SK-N-SH (cell line): Measurements from ENCODE around the gene KLK5. TPM values are rescaled to one million over a fixed set of nuclear protein-coding genes. Genes with fewer than 3 reads are reported as not detected.

ENCODE experiments used
- CTCF ChIA-PET: fragments of 300-600, 350-600 bp; formaldehyde crosslinking; extraction: SDS; loops from one replicate; lab custom pipeline; 2021; lab: Yijun Ruan, JAX
- POLR2A ChIA-PET: fragments of 350-600 bp; sonication (Branson Sonifier 250); formaldehyde crosslinking; extraction: SDS; loops from one replicate; lab custom pipeline; 2020; ENCODE audit warnings: antibody characterized with exemption, inconsistent platforms; lab: Yijun Ruan, JAX
- DNase-seq: peaks from one replicate; pipeline ENCODE4 v3.0.0; 2012
- H2AFZ ChIP-seq: fragments of 200-600 bp; sonication (generic); 2 replicates; pipeline ENCODE4 v1.8.1; 2016; ENCODE audit warnings: antibody characterized with exemption, mild to moderate bottlenecking, low read depth
- H3F3A ChIP-seq: fragments of 200-600 bp; sonication (generic); replicated peaks from 2 replicates; pipeline ENCODE3; 2016; ENCODE audit warnings: antibody characterized with exemption, mild to moderate bottlenecking; ENCODE audit not compliant: insufficient read depth
- H3K27ac ChIP-seq, 2 experiments: fragments of 200-500 bp in 1 of 2; fragments of 200-600 bp in 1 of 2; sonication (Bioruptor generic) in 1 of 2; sonication (generic), shearing (Covaris generic) in 1 of 2; 2 replicates each; pipeline versions ENCODE4 v1.5.1 to v1.6.1; 2014 to 2016; ENCODE audit warnings: low read depth in 2 of 2, inconsistent platforms in 1 of 2, low read length in 1 of 2, mild to moderate bottlenecking in 1 of 2, mixed read lengths in 1 of 2
- H3K27me3 ChIP-seq: fragments of 200-600 bp; sonication (generic), shearing (Covaris generic); 2 replicates; pipeline ENCODE4 v1.6.1; 2016; ENCODE audit warnings: mixed run types; ENCODE audit not compliant: insufficient read depth
- H3K36me3 ChIP-seq, 2 experiments: fragments of 200-500 bp in 1 of 2; fragments of 200-600 bp in 1 of 2; sonication (Bioruptor generic) in 1 of 2; sonication (generic) in 1 of 2; replicated peaks in 1 of 2; 2 replicates each; pipeline versions ENCODE3 to v1.5.1; 2014 to 2016; ENCODE audit warnings: low read length in 1 of 2, mild to moderate bottlenecking in 1 of 2; ENCODE audit not compliant: insufficient read depth in 2 of 2, control insufficient read depth in 1 of 2
- H3K4me1 ChIP-seq, 2 experiments: fragments of 200-500 bp in 1 of 2; fragments of 200-600 bp in 1 of 2; sonication (Bioruptor generic) in 1 of 2; sonication (generic), shearing (Covaris generic) in 1 of 2; 2 replicates each; pipeline versions ENCODE4 v1.5.1 to v1.6.1; 2014 to 2016; ENCODE audit warnings: low read depth in 1 of 2, low read length in 1 of 2, mixed run types in 1 of 2; ENCODE audit not compliant: insufficient read depth in 2 of 2, control insufficient read depth in 1 of 2
- H3K4me2 ChIP-seq: fragments of 200-600 bp; sonication (generic), shearing (Covaris generic); 2 replicates; pipeline ENCODE4 v1.6.1; 2017; ENCODE audit warnings: mixed run types
- H3K4me3 ChIP-seq, 2 experiments: fragments of 200-500 bp in 1 of 2; fragments of 200-600 bp in 1 of 2; sonication (Bioruptor generic) in 1 of 2; sonication (generic), shearing (Covaris generic) in 1 of 2; 2 replicates each; pipeline versions ENCODE4 v1.5.1 to v1.8.1; 2014 to 2016; ENCODE audit warnings: low read depth in 2 of 2, inconsistent platforms in 1 of 2, low read length in 1 of 2, mild to moderate bottlenecking in 1 of 2, mixed read lengths in 1 of 2, moderate library complexity in 1 of 2
- H3K79me2 ChIP-seq: fragments of 200-600 bp; sonication (generic); 2 replicates; pipeline ENCODE4 v1.8.1; 2017; ENCODE audit warnings: mild to moderate bottlenecking; ENCODE audit not compliant: insufficient read depth
- H3K9ac ChIP-seq: fragments of 200-600 bp; sonication (generic); 2 replicates; pipeline ENCODE4 v1.6.1; 2017; ENCODE audit warnings: mixed run types
- H3K9me2 ChIP-seq: fragments of 200-600 bp; sonication (generic); 2 replicates; pipeline ENCODE4 v1.6.1; 2017; ENCODE audit warnings: mixed run types
- H3K9me3 ChIP-seq: fragments of 200-600 bp; sonication (generic); 2 replicates; pipeline ENCODE4 v1.6.1; 2017; ENCODE audit warnings: mixed run types, mild to moderate bottlenecking, moderate library complexity
- H4K20me1 ChIP-seq: fragments of 200-600 bp; sonication (generic); 2 replicates; pipeline ENCODE4 v1.6.1; 2017; ENCODE audit warnings: mild to moderate bottlenecking, mixed run types; ENCODE audit not compliant: insufficient read depth
- ELF1 ChIP-seq: IDR thresholded peaks from 2 replicates; pipeline ENCODE4 v1.4.0; 2012
- EP300 ChIP-seq, 2 experiments: IDR thresholded peaks; 2 replicates each; pipeline versions ENCODE4 v1.4.0 to v1.6.1; 2012; ENCODE audit warnings: borderline replicate concordance in 1 of 2, low read depth in 1 of 2, low read length in 1 of 2
- FOSL2 ChIP-seq: IDR thresholded peaks from 2 replicates; pipeline ENCODE4 v1.4.0; 2012; ENCODE audit warnings: low read depth, mild to moderate bottlenecking, moderate library complexity, borderline replicate concordance
- FOXJ3 ChIP-seq: sonication (generic); formaldehyde crosslinking; IDR thresholded peaks from 2 replicates; pipeline ENCODE4 v1.5.1; 2020; ENCODE audit warnings: mild to moderate bottlenecking, missing genetic modification reagents
- GABPA ChIP-seq: IDR thresholded peaks from 2 replicates; pipeline ENCODE4 v1.4.0; 2012; ENCODE audit warnings: low read depth, mild to moderate bottlenecking
- GATA2 ChIP-seq: sonication (generic); formaldehyde crosslinking; IDR thresholded peaks from 2 replicates; pipeline ENCODE4 v1.5.0; 2020; ENCODE audit warnings: mild to moderate bottlenecking, missing genetic modification reagents
- IRF3 ChIP-seq: fragments of 150-350 bp; IDR thresholded peaks from 2 replicates; pipeline ENCODE4 v1.6.1; 2016; ENCODE audit warnings: mild to moderate bottlenecking, low read depth, low read length
- MEF2A ChIP-seq: IDR thresholded peaks from 2 replicates; pipeline ENCODE4 v1.4.0; 2012; ENCODE audit warnings: low read depth, borderline replicate concordance
- NFIC ChIP-seq: IDR thresholded peaks from 2 replicates; pipeline ENCODE4 v1.4.0; 2012; ENCODE audit warnings: borderline replicate concordance
- POLR2AphosphoS5 ChIP-seq: IDR thresholded peaks from 2 replicates; pipeline ENCODE4 v1.6.1; 2012; ENCODE audit warnings: low read depth, low read length
- RAD21 ChIP-seq: IDR thresholded peaks from 2 replicates; pipeline ENCODE4 v1.6.1; 2012; ENCODE audit warnings: mild to moderate bottlenecking, low read length
- RCOR1 ChIP-seq: fragments of 150-350 bp; IDR thresholded peaks from 2 replicates; pipeline ENCODE4 v1.6.1; 2017; ENCODE audit warnings: antibody characterized with exemption, low read length
- SIN3A ChIP-seq: IDR thresholded peaks from 2 replicates; pipeline ENCODE4 v1.6.1; 2012; ENCODE audit warnings: low read depth, mild to moderate bottlenecking, low read length, moderate library complexity, borderline replicate concordance
- USF1 ChIP-seq: IDR thresholded peaks from 2 replicates; pipeline ENCODE4 v1.4.0; 2012; ENCODE audit warnings: low read depth, borderline replicate concordance
- YY1 ChIP-seq: IDR thresholded peaks from 2 replicates; pipeline ENCODE4 v1.4.0; 2012; ENCODE audit warnings: low read depth, mild to moderate bottlenecking
- ZBTB33 ChIP-seq: IDR thresholded peaks from 2 replicates; pipeline ENCODE4 v1.4.0; 2012; ENCODE audit warnings: low read depth, borderline replicate concordance
- WGBS: methylation state at CpG from one replicate; pipeline ENCODE4 v1.1.6; 2017; ENCODE audit warnings: low lambda C conversion rate; 5-methylcytosine and 5-hydroxymethylcytosine counted together
- polyA plus RNA-seq, 3 experiments: library from polyadenylated mRNA; depleted of rRNA; stranded (reverse); fragments of >200 nt; gene quantifications; 2 replicates each; pipeline ENCODE4 v1.2.3, GENCODE V29; 2012

Gene KLK5
- polyA plus RNA-seq, 1 of the 3 experiments (the other 2 are of a cell fraction), result not detected

GRCh38 chr19:50978772-50979390 lies 26.0 kb upstream of the KLK5 start (continued):
- TF ChIP-seq EP300 (IDR thresholded peaks at IDR 0.05; ENCODE audit: borderline replicate concordance in 1 of 2, low read depth in 1 of 2, low read length in 1 of 2) (no peak), RCOR1 (no peak), YY1 (no peak), SIN3A (no peak)
- TF ChIP-seq, all 33 proteins: peak for 0

GRCh38 chr19:50977626-50978025 lies 24.8 kb upstream of the KLK5 start:
- Histone ChIP-seq H3K4me2 (no peak overlapping the region), H3K9me2 (no peaks in the 10 kb centered on the region)
- POLR2A ChIA-PET, result no interaction called here

GRCh38 chr19:50975766-50976165 lies 22.9 kb upstream of the KLK5 start:
- DNase-seq, result no peak
- H3K79me2 ChIP-seq, result no peaks in the 10 kb centered on the region
- no peak overlapping the region for H2AFZ ChIP-seq
- no peaks in the 10 kb centered on the region for H3K9me2 ChIP-seq
- no peak overlapping the region for H3K4me3 ChIP-seq
- peaks cover 16% of the 10 kb centered on the region; the same call in 1 of the 2 replicates for H3K27me3 ChIP-seq
- H4K20me1 ChIP-seq, result no peaks in the 10 kb centered on the region
- no peak overlapping the region for H3K9ac ChIP-seq
- ChIA-PET POLR2A (no interaction called here), CTCF (no interaction called here)
- H3K36me3 ChIP-seq, result no peaks in the 10 kb centered on the region
- no peak overlapping the region for H3K27ac ChIP-seq
- H3F3A ChIP-seq, result no peaks in the 10 kb centered on the region
- WGBS, result 3% methylated on average over 8 of the region's 8 CpGs
- H3K4me2 ChIP-seq, result no peak overlapping the region
- H3K9me3 ChIP-seq, result no peaks in the 10 kb centered on the region
- no peaks in the 10 kb centered on the region for H3K4me1 ChIP-seq
- TF ChIP-seq GABPA (no peak), FOXJ3 (CRISPR knock-in tag) (no peak), ELF1 (no peak), POLR2AphosphoS5 (no peak), USF1 (no peak), ZBTB33 (no peak), IRF3 (no peak), MEF2A (no peak)

More at GRCh38 chr19:50977626-50978025, 24.8 kb upstream of the KLK5 start:
- Histone ChIP-seq H4K20me1 (no peaks in the 10 kb centered on the region), H2AFZ (no peak overlapping the region), H3K36me3 (no peaks in the 10 kb centered on the region), H3F3A (no peaks in the 10 kb centered on the region), H3K4me3 (no peak overlapping the region), H3K9me3 (no peaks in the 10 kb centered on the region), H3K79me2 (no peaks in the 10 kb centered on the region), H3K27me3 (peaks cover 5% of the 10 kb centered on the region; the same call in 1 of the 2 replicates), H3K27ac (no peak overlapping the region), H3K4me1 (no peaks in the 10 kb centered on the region), H3K9ac (no peak overlapping the region)
- TF ChIP-seq RAD21, result no peak
- no peak for TF ChIP-seq NFIC
- no peak for TF ChIP-seq GABPA
- no peak for TF ChIP-seq SIN3A
- TF ChIP-seq ELF1, result no peak
- TF ChIP-seq GATA2 (CRISPR knock-in tag), result no peak
- no peak for TF ChIP-seq RCOR1
- no peak for TF ChIP-seq EP300 (IDR thresholded peaks at IDR 0.05; ENCODE audit: borderline replicate concordance in 1 of 2, low read depth in 1 of 2, low read length in 1 of 2)
- TF ChIP-seq FOSL2, result no peak
- TF ChIP-seq ZBTB33, result no peak
- CTCF ChIA-PET, result no interaction called here
- WGBS, result 27% methylated on average over 4 of the region's 4 CpGs
- DNase-seq, result no peak
